Hepatocyte (in vitro differentiated cells): ENCODE measurements around the gene EXOSC9. TPM values are rescaled to one million over a fixed set of nuclear protein-coding genes. Genes with fewer than 3 reads are reported as not detected.
A peak's percentile ranks its signal among the peaks of the same experiment; 100 is the strongest.

ENCODE experiments used
- DNase-seq: peaks from one replicate; pipeline ENCODE4 v3.0.0-alpha.2; 2016; ENCODE audit warnings: low spot score
- H2AFZ ChIP-seq: fragments of 200-600 bp; sonication (generic); 2 replicates; pipeline ENCODE4 v1.6.0; 2016; ENCODE audit warnings: antibody characterized with exemption, mild to moderate bottlenecking
- H3K27ac ChIP-seq: fragments of 200-600 bp; sonication (generic); 2 replicates; pipeline ENCODE4 v1.5.1; 2016; ENCODE audit warnings: mild to moderate bottlenecking
- H3K27me3 ChIP-seq: fragments of 200-600 bp; sonication (generic); 2 replicates; pipeline ENCODE4 v1.6.1; 2016
- H3K36me3 ChIP-seq: fragments of 200-600 bp; sonication (generic); replicated peaks from 2 replicates; pipeline ENCODE4 v1.5.1; 2016; ENCODE audit warnings: low read depth; ENCODE audit not compliant: insufficient read depth
- H3K4me1 ChIP-seq: fragments of 200-600 bp; sonication (generic); 2 replicates; pipeline ENCODE4 v1.5.1; 2016; ENCODE audit warnings: mild to moderate bottlenecking, moderate library complexity; ENCODE audit not compliant: insufficient read depth
- H3K4me2 ChIP-seq: fragments of 200-600 bp; sonication (generic); 2 replicates; pipeline ENCODE4 v1.6.0; 2016
- H3K4me3 ChIP-seq: fragments of 200-600 bp; sonication (generic); 2 replicates; pipeline ENCODE4 v1.5.1; 2016; ENCODE audit warnings: mild to moderate bottlenecking
- H3K79me2 ChIP-seq: fragments of 200-600 bp; sonication (generic); 2 replicates; pipeline ENCODE4 v1.6.0; 2017; ENCODE audit warnings: mild to moderate bottlenecking
- H3K9me2 ChIP-seq: fragments of 200-600 bp; sonication (generic); replicated peaks from 2 replicates; pipeline ENCODE4 v1.6.0; 2017; ENCODE audit warnings: mild to moderate bottlenecking; ENCODE audit not compliant: insufficient read depth
- H3K9me3 ChIP-seq: fragments of 200-600 bp; sonication (generic); 2 replicates; pipeline ENCODE4 v1.5.1; 2016; ENCODE audit warnings: low read depth, mild to moderate bottlenecking
- H4K20me1 ChIP-seq: fragments of 200-600 bp; sonication (generic); 2 replicates; pipeline ENCODE4 v1.6.0; 2016; ENCODE audit warnings: mild to moderate bottlenecking; ENCODE audit not compliant: insufficient read depth, poor library complexity, severe bottlenecking
- EZH2 ChIP-seq: fragments of 200-600 bp; sonication (generic); IDR thresholded peaks from 2 replicates; pipeline ENCODE4 v1.6.1; 2016; ENCODE audit warnings: antibody characterized with exemption, mild to moderate bottlenecking, borderline replicate concordance
- EZH2phosphoT487 ChIP-seq: fragments of 200-600 bp; sonication (generic); IDR thresholded peaks from one replicate; pipeline ENCODE4 v1.6.1; 2018; ENCODE audit warnings: antibody characterized with exemption, mild to moderate bottlenecking, low read depth, moderate library complexity; ENCODE audit not compliant: unreplicated experiment, severe bottlenecking
- WGBS: methylation state at CpG from one replicate; pipeline ENCODE4 v1.1.6; 2016; ENCODE audit warnings: low lambda C conversion rate; ENCODE audit errors: missing lambda C conversion rate; 5-methylcytosine and 5-hydroxymethylcytosine counted together
- polyA plus RNA-seq: library from polyadenylated mRNA; unstranded; fragments of >200 nt; fragmentation: Nextera tagmentation; extraction: Ambion mirVana; gene quantifications from 2 replicates; pipeline ENCODE4 v1.2.1, GENCODE V29; 2016
- total RNA-seq: library from RNA; depleted of rRNA; stranded (reverse); fragments of >200 nt; gene quantifications from 2 replicates; pipeline ENCODE4 v1.2.3, GENCODE V29; 2014
- TF ChIP-seq, protein P1 (sequence below): fragments of 200-600 bp; sonication (generic); IDR thresholded peaks from 2 replicates; pipeline ENCODE4 v1.5.1; 2016; ENCODE audit warnings: antibody characterized with exemption, mild to moderate bottlenecking; ENCODE audit not compliant: poor library complexity

EXOSC9 gene
- total and polyA plus RNA-seq, 2 experiments from 2014 or later: 14.4 to 23.1 TPM

DNA sequence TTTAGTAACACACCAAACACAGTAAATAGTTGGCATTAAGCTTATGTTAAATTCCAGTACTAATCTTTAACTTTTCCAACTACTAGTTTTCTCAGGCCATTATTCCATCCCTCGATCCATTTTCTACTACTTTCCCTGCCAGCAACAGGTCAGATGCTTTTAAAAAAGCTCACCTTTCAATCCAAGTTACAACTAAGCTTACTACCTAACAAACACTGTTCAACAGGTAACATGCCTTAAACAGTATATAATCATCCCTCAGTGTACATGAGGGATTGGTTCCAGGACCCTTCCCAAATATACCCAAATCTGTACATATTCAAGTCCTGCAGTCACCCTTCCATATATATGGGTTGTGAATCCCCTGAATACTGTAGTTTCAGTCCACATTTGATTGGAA, 17.1 kb downstream of the EXOSC9 start:
- DNase-seq: no peak
- H3K27ac ChIP-seq: no peak overlapping the region
- no peak overlapping the region for H3K4me3 ChIP-seq
- H3K36me3 ChIP-seq: no peaks in the 10 kb centered on the region
- no peaks in the 10 kb centered on the region for H3K4me1 ChIP-seq
- peaks cover 25% of the 10 kb centered on the region for H3K79me2 ChIP-seq
- no peaks in the 10 kb centered on the region for H4K20me1 ChIP-seq
- H3K4me2 ChIP-seq: no peak overlapping the region
- H3K9me3 ChIP-seq: no peaks in the 10 kb centered on the region
- no peaks in the 10 kb centered on the region for H3K27me3 ChIP-seq
- H3K9me2 ChIP-seq: no peaks in the 10 kb centered on the region
- H2AFZ ChIP-seq: no peak overlapping the region
- WGBS: 45% methylated on average over 1 of the region's 1 CpG
- no peak for TF ChIP-seq EZH2
- TF ChIP-seq, protein P1, sequence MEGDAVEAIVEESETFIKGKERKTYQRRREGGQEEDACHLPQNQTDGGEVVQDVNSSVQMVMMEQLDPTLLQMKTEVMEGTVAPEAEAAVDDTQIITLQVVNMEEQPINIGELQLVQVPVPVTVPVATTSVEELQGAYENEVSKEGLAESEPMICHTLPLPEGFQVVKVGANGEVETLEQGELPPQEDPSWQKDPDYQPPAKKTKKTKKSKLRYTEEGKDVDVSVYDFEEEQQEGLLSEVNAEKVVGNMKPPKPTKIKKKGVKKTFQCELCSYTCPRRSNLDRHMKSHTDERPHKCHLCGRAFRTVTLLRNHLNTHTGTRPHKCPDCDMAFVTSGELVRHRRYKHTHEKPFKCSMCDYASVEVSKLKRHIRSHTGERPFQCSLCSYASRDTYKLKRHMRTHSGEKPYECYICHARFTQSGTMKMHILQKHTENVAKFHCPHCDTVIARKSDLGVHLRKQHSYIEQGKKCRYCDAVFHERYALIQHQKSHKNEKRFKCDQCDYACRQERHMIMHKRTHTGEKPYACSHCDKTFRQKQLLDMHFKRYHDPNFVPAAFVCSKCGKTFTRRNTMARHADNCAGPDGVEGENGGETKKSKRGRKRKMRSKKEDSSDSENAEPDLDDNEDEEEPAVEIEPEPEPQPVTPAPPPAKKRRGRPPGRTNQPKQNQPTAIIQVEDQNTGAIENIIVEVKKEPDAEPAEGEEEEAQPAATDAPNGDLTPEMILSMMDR: no peak
- TF ChIP-seq EZH2phosphoT487: no peak

DNA sequence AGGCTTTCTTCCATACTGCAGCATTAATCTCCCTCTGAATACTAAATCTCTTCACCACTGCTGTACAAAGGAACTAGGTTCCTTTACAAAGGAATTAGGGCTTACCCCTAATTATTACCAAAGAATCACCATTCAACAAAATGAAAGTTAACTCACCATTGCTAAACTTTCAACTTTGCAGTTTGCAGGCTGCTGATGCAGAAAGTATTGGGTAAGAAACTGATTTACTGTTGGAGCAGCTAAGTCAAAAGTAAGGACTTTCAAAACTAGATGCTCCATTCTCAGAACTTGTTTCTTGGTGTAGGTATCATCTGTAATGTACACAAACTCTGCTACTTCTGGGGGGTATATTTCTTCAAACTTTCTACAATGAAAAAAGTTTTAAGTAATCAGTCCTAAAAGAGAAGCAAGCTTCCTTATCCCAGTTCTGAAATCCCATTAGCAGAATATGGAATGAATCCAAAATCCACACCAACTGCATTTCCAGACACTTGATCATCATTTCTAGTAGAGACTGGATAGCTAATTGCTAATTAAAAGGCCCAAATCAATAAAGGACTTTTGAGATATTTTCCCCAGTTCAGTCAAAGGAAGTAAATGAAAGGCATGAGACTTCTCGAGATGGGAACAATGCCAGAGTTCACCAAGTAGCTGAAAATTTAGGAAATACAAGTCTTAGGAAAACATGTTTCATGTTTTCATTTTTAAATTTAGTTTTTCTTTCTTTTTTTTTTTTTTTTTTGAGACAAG, 18.3 kb downstream of the EXOSC9 start:
- no peak overlapping the region for H3K4me2 ChIP-seq
- H3K9me3 ChIP-seq: no peaks in the 10 kb centered on the region
- no peaks in the 10 kb centered on the region for H3K9me2 ChIP-seq
- no peaks in the 10 kb centered on the region for H3K36me3 ChIP-seq
- H3K79me2 ChIP-seq: peaks cover 25% of the 10 kb centered on the region
- TF ChIP-seq EZH2phosphoT487 (no peak), EZH2 (no peak)
- TF ChIP-seq, protein P1: no peak
- WGBS: 94% methylated on average over 1 of the region's 1 CpG
- H2AFZ ChIP-seq: no peak overlapping the region
- H3K27ac ChIP-seq: no peak overlapping the region
- no peaks in the 10 kb centered on the region for H3K4me1 ChIP-seq
- no peak overlapping the region for H3K4me3 ChIP-seq
- DNase-seq: no peak
- H3K27me3 ChIP-seq: no peaks in the 10 kb centered on the region
- no peaks in the 10 kb centered on the region for H4K20me1 ChIP-seq

- no peaks in the 10 kb centered on the region for H3K36me3 ChIP-seq
- WGBS: 92% methylated on average over 1 of the region's 1 CpG
- H3K4me3 ChIP-seq: peak overlapping the region; percentile 40
- DNase-seq: no peak
- H3K9me2 ChIP-seq: no peaks in the 10 kb centered on the region
- no peaks in the 10 kb centered on the region for H4K20me1 ChIP-seq
- no peak overlapping the region for H3K27ac ChIP-seq
- H3K9me3 ChIP-seq: no peaks in the 10 kb centered on the region
- TF ChIP-seq EZH2 (no peak), EZH2phosphoT487 (no peak)
- TF ChIP-seq, protein P1: no peak
- peak overlapping the region; percentile 70 for H2AFZ ChIP-seq
- H3K27me3 ChIP-seq: no peaks in the 10 kb centered on the region
- H3K4me2 ChIP-seq: peak overlapping the region; percentile 92
- peaks cover 25% of the 10 kb centered on the region for H3K79me2 ChIP-seq
- no peaks in the 10 kb centered on the region for H3K4me1 ChIP-seq
Observed at GRCh38 chr4:121822047-121822446, 20.9 kb downstream of the EXOSC9 start.
